Measurements from ENCODE around the gene HOMER3. TPM values are rescaled to one million over a fixed set of nuclear protein-coding genes. Genes with fewer than 3 reads are reported as not detected.
A peak's percentile ranks its signal among the peaks of the same experiment; 100 is the strongest.

Gene HOMER3
- total RNA-seq, 3 donors from 2014 or later, result 34.2 to 62.6 (median 56.6) TPM

- intact Hi-C loops (cut with DNase I; ENCODE audit: low total_unique reads), result no loop called here
- Histone ChIP-seq H3K4me1 (peaks cover 0 to 4% of the 10 kb centered on the region in 2 donors), H3K27ac (no peak overlapping the region), H3K4me3 (no peak overlapping the region), H3K36me3 (no peaks in the 10 kb centered on the region), H3K9me3 (no peaks in the 10 kb centered on the region), H3K27me3 (no peaks in the 10 kb centered on the region)
- no peak for DNase-seq (ENCODE audit: low spot score in 2 of 2)
- TF ChIP-seq, protein P1, sequence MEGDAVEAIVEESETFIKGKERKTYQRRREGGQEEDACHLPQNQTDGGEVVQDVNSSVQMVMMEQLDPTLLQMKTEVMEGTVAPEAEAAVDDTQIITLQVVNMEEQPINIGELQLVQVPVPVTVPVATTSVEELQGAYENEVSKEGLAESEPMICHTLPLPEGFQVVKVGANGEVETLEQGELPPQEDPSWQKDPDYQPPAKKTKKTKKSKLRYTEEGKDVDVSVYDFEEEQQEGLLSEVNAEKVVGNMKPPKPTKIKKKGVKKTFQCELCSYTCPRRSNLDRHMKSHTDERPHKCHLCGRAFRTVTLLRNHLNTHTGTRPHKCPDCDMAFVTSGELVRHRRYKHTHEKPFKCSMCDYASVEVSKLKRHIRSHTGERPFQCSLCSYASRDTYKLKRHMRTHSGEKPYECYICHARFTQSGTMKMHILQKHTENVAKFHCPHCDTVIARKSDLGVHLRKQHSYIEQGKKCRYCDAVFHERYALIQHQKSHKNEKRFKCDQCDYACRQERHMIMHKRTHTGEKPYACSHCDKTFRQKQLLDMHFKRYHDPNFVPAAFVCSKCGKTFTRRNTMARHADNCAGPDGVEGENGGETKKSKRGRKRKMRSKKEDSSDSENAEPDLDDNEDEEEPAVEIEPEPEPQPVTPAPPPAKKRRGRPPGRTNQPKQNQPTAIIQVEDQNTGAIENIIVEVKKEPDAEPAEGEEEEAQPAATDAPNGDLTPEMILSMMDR (IDR thresholded peaks at IDR 0.05), result no peak
- TF ChIP-seq POLR2AphosphoS5 (IDR thresholded peaks at IDR 0.05), result no peak
- no peak for TF ChIP-seq POLR2A (IDR thresholded peaks at IDR 0.05)
These were observed 1.7 kb upstream of the HOMER3 start for GRCh38 chr19:18942692-18943091.

GRCh38 chr19:18941628-18942354 is 774 bp upstream of the HOMER3 start:
- peak overlapping the region; percentile 40 to 83 for H3K27ac ChIP-seq
- DNase-seq (ENCODE audit: low spot score in 2 of 2), result no peak
- intact Hi-C loops (cut with DNase I; ENCODE audit: low total_unique reads), result no loop called here
- no peaks in the 10 kb centered on the region for H3K27me3 ChIP-seq
- no peaks in the 10 kb centered on the region for H3K36me3 ChIP-seq
- peaks cover 0 to 4% of the 10 kb centered on the region in 2 donors for H3K4me1 ChIP-seq
- TF ChIP-seq POLR2A (IDR thresholded peaks at IDR 0.05) (no peak), POLR2AphosphoS5 (IDR thresholded peaks at IDR 0.05) (no peak)
- TF ChIP-seq, protein P1 (IDR thresholded peaks at IDR 0.05), result no peak
- H3K9me3 ChIP-seq, result no peaks in the 10 kb centered on the region
- H3K4me3 ChIP-seq, result peak overlapping the region; percentile 11 to 97 (median 81)

DNA sequence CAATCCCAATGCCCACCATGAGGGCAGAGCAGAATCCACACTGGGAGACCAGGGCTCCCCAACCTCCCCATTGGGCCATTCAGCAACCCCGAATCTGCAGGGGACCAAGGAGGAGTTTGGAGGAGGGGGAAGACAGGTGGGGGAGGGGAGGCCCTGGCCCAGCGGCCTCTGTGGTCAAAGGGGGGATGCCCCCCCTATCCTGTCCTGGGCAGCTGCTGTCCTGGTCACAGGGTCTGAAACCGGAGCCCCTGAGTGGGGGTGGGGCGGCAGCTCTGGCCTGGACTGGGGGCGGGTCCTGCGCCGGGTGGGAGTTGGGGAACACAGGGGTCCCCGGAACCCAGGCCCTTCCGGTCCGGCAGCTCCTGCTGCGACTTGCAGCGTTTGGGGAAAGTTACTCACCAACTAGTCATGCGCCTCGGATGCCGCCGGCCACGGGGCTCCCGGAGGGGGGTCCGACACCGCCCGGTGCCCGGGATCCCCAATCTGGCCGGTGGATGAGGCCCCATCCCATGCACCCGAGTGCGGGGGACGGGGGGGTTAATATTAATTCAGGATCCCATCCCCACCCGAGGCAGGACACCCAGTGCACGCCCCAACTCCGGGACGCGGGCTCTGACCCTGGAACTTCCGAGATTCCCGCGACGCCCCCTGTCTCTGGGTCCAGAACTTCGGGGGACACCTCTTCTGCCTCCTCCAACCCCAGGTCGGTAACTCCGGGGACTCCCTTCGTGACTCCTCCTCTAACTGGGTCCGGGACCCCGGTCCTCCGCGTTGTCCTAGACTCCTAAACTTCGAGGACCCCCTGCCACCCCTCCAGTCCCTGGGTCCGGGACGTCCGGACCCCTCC is 872 bp downstream of the HOMER3 start:
- peak in 1 of 2 donors; percentile 56 for DNase-seq (ENCODE audit: low spot score in 2 of 2)
- no peak for TF ChIP-seq POLR2AphosphoS5 (IDR thresholded peaks at IDR 0.05)
- no peak for TF ChIP-seq POLR2A (IDR thresholded peaks at IDR 0.05)
- TF ChIP-seq, protein P1 (IDR thresholded peaks at IDR 0.05), result no peak
- Histone ChIP-seq H3K9me3 (no peaks in the 10 kb centered on the region), H3K27ac (peak overlapping the region; percentile 62 to 83), H3K36me3 (no peaks in the 10 kb centered on the region), H3K4me3 (peak overlapping the region; percentile 81 to 97 (median 82)), H3K27me3 (no peaks in the 10 kb centered on the region), H3K4me1 (peaks cover 0 to 4% of the 10 kb centered on the region in 2 donors)
- intact Hi-C loops (cut with DNase I; ENCODE audit: low total_unique reads), result no loop called here

GRCh38 chr19:18939163-18939562 is 1.9 kb downstream of the HOMER3 start:
- no peak for TF ChIP-seq POLR2A (IDR thresholded peaks at IDR 0.05)
- TF ChIP-seq, protein P1 (IDR thresholded peaks at IDR 0.05), result no peak
- no peak for TF ChIP-seq POLR2AphosphoS5 (IDR thresholded peaks at IDR 0.05)
- Histone ChIP-seq H3K4me1 (peaks cover 0 to 4% of the 10 kb centered on the region in 2 donors), H3K4me3 (peak overlapping the region in 1 of 3 donors; percentile 97)

DNA sequence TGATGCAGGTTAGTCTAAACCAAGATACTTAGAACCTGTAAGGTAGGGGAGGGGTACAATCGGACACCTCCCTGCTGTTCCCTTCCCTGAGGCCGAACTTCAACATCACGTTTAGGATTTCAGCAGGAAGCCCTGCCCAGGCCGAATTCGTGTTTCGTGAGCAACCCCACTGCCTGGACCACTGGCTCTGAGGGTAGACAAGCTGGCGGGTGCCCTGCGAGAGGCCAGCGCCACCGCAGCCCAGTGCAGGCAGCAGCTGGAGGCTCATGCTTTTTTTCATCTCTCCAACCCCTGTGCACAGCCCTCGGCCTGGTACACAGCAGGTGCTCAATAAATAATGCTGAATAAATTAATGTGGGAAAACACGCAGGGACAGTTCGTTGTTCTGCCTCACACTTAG is 7.7 kb downstream of the HOMER3 start:
- intact Hi-C loops (cut with DNase I; ENCODE audit: low total_unique reads), result no loop called here
- Histone ChIP-seq H3K4me3 (no peak overlapping the region), H3K36me3 (no peaks in the 10 kb centered on the region)

More at GRCh38 chr19:18939163-18939562, 1.9 kb downstream of the HOMER3 start:
- Histone ChIP-seq H3K27me3 (no peaks in the 10 kb centered on the region), H3K27ac (no peak overlapping the region), H3K9me3 (no peaks in the 10 kb centered on the region), H3K36me3 (no peaks in the 10 kb centered on the region)
- intact Hi-C loops (cut with DNase I; ENCODE audit: low total_unique reads), result no loop called here
- no peak for DNase-seq (ENCODE audit: low spot score in 2 of 2)

More for the DNA sequence above, 7.7 kb downstream of the HOMER3 start:
- no peak for DNase-seq (ENCODE audit: low spot score in 2 of 2)
- no peak overlapping the region for H3K27ac ChIP-seq
- H3K27me3 ChIP-seq, result no peaks in the 10 kb centered on the region
- TF ChIP-seq, protein P1 (IDR thresholded peaks at IDR 0.05), result no peak
- TF ChIP-seq POLR2AphosphoS5 (IDR thresholded peaks at IDR 0.05) (no peak), POLR2A (IDR thresholded peaks at IDR 0.05) (no peak)
- no peaks in the 10 kb centered on the region for H3K9me3 ChIP-seq
- no peaks in the 10 kb centered on the region for H3K4me1 ChIP-seq

Measured in breast epithelium (tissue), 4 donors.